Activated CD4-positive, alpha-beta T cell treated with anti-CD3 and anti-CD28 coated beads for 36 hours (primary cell): ENCODE results near the gene CLDN20. TPM values are rescaled to one million over a fixed set of nuclear protein-coding genes. Genes with fewer than 3 reads are reported as not detected.

Experiments used
- ATAC-seq: fragments of 200-7000 bp; cut with Tn5 transposase; one replicate; pipeline ENCODE4 v1.10.0; 2021; ENCODE audit warnings: mild to moderate bottlenecking, moderate library complexity
- CTCF ChIA-PET: fragments of 350-600 bp; sonication (Branson Sonifier 250); formaldehyde crosslinking; loops from one replicate; lab custom pipeline; 2021; ENCODE audit warnings: antibody characterized with exemption; lab: Charles Lee
- POLR2A ChIA-PET: fragments of 350-600 bp; sonication (Branson Sonifier 250); formaldehyde crosslinking; loops from one replicate; lab custom pipeline; 2021; ENCODE audit warnings: antibody characterized with exemption, inconsistent platforms; lab: Charles Lee
- DNase-seq: peaks from one replicate; pipeline ENCODE4 v3.0.0-alpha.2; 2020
- H3K27ac Mint-ChIP-seq: one replicate; pipeline ENCODE4 v1.8.0; 2021; ENCODE audit warnings: mixed read lengths
- H3K27me3 Mint-ChIP-seq: one replicate; pipeline ENCODE4 v1.8.0; 2021; ENCODE audit warnings: mixed read lengths
- H3K36me3 Mint-ChIP-seq: one replicate; pipeline ENCODE4 v1.8.0; 2021; ENCODE audit warnings: low read depth, mixed read lengths
- H3K4me1 Mint-ChIP-seq: one replicate; pipeline ENCODE4 v1.8.0; 2021; ENCODE audit warnings: mixed read lengths
- H3K4me3 Mint-ChIP-seq: one replicate; pipeline ENCODE4 v1.8.0; 2021; ENCODE audit warnings: mild to moderate bottlenecking, moderate library complexity, mixed read lengths
- H3K9me3 Mint-ChIP-seq: one replicate; pipeline ENCODE4 v1.8.0; 2021; ENCODE audit warnings: low read depth, mixed read lengths
- intact Hi-C, 2 experiments: fragments of 100-400 bp; cut with DNase I in 1 of 2; cut with micrococcal nuclease in 1 of 2; formaldehyde crosslinking; loops; one replicate each; pipeline versions ENCODE4 v1.14.2 to v1.15.1; 2022 to 2024; cut with DNase I, micrococcal nuclease
- total RNA-seq, 2 experiments: library from RNA; stranded (reverse); gene quantifications; one replicate each; pipeline ENCODE4 v1.2.3, GENCODE V29; 2021

Gene CLDN20
- total RNA-seq, 2 experiments from 2014 or later: not detected

DNA sequence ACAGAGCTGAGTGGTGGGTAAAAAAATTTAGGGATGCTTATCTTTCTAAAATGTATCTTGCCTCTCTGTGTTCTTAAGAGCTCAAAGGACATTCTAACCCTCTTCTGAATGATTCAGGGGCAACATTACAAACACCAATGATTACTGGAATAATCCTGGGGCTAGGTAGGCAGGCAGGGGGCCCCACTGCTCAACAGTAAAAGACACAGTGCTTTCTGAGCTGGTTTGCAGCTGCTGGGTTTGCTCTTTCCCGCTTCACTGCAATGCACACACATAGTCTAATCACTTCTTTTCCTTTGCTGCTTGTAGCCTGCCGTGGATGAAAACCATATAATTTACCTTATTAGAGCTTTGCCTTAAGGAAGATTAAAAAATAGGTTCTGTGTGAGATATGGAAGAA, 23.9 kb downstream of the CLDN20 start:
- intact Hi-C loops: no loop called here
- H3K27me3 Mint-ChIP-seq: no peaks in the 10 kb centered on the region
- H3K4me3 Mint-ChIP-seq: no peak overlapping the region
- peak overlapping the region; percentile 15 for H3K27ac Mint-ChIP-seq
- ChIA-PET POLR2A (no interaction called here), CTCF (interaction anchor here (0.6 to 1.8 kb wide), 5 partner anchors 9 to 1412 kb away, joined by 3 to 5 read pairs (median 3); no protein-coding TSS in a partner anchor)
- no peak for ATAC-seq
- peaks cover 53% of the 10 kb centered on the region for H3K36me3 Mint-ChIP-seq
- H3K9me3 Mint-ChIP-seq: no peaks in the 10 kb centered on the region
- peaks cover 11% of the 10 kb centered on the region for H3K4me1 Mint-ChIP-seq
- DNase-seq: no peak

DNA sequence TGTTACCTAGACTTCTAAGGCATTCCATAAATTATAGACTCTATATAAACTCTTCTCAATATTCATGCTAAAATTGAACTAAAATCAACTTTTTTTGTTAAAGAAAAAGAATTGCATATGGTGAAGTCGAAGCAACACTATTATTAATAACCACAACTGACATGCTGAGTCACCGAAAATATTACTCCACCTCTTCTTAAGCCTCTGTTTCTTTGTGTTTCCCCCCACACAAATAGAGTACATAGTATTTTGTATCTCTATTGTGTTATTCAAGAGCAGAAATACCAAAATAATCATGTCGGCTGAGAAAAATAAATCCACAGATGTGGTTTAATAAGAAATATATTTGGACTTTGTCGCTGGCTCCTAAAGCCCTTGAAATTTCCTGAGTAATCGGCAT, 26.7 kb downstream of the CLDN20 start:
- DNase-seq (no peak), ATAC-seq (no peak)
- H3K27ac Mint-ChIP-seq: no peak overlapping the region
- POLR2A ChIA-PET: no interaction called here
- CTCF ChIA-PET: interaction anchor here (0.5 kb wide), 1 partner anchor 181 kb away, joined by 3 read pairs; no protein-coding TSS in a partner anchor
- no peak overlapping the region for H3K4me3 Mint-ChIP-seq
- H3K4me1 Mint-ChIP-seq: peaks cover 3% of the 10 kb centered on the region
- intact Hi-C loops: no loop called here
- no peaks in the 10 kb centered on the region for H3K9me3 Mint-ChIP-seq
- no peaks in the 10 kb centered on the region for H3K27me3 Mint-ChIP-seq
- H3K36me3 Mint-ChIP-seq: peaks cover 42% of the 10 kb centered on the region

DNA sequence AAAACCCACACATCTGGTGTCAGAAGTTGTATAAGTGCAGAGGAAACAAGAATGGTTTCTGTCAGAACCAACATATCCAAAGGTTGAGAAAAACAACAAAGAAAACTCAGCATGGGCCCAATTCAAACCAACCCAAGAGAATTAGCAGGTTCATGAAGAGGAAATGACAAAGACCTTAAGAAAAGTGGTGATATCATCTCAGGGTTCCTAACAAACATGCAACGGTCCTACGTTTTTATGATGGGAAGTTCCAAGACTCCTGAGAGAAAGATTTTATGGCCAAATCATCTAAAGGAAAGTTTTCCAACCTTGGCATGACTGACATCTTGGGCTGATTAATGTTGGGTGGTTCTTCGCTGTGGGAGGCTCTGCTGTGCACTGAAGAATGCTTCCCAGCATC, 27.5 kb downstream of the CLDN20 start:
- intact Hi-C loops: no loop called here
- no peak for ATAC-seq

DNA sequence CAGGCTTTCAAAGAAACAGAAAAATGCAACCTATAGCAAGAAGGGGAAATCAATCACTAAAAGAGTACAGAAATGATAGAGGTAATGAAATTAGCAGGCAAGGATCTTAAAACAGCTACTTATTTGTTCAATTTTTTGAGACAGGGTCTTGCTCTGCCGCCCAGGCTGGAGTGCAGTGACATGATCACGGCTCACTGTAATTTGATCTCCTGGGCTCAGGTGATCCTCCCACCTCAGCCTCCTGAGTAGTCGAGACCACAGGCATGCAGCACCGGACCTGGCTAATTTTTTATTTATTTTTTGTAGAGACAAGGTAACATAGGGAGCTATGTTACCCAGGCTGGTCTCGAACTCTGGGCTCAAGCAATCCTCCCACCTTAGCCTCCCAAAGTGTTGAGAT, 28.9 kb downstream of the CLDN20 start:
- Mint-ChIP-seq H3K4me1 (peaks cover 8% of the 10 kb centered on the region), H3K36me3 (peaks cover 53% of the 10 kb centered on the region), H3K27ac (no peak overlapping the region), H3K9me3 (no peaks in the 10 kb centered on the region), H3K4me3 (no peak overlapping the region), H3K27me3 (no peaks in the 10 kb centered on the region)
- ChIA-PET CTCF (no interaction called here), POLR2A (no interaction called here)
- ATAC-seq (no peak), DNase-seq (no peak)
- intact Hi-C loops: no loop called here

More for the DNA sequence above, 27.5 kb downstream of the CLDN20 start:
- DNase-seq: no peak
- H3K4me1 Mint-ChIP-seq: peaks cover 3% of the 10 kb centered on the region
- H3K27me3 Mint-ChIP-seq: no peaks in the 10 kb centered on the region
- no peak overlapping the region for H3K27ac Mint-ChIP-seq
- ChIA-PET CTCF (no interaction called here), POLR2A (no interaction called here)
- H3K4me3 Mint-ChIP-seq: no peak overlapping the region
- no peaks in the 10 kb centered on the region for H3K9me3 Mint-ChIP-seq
- H3K36me3 Mint-ChIP-seq: peaks cover 43% of the 10 kb centered on the region

DNA sequence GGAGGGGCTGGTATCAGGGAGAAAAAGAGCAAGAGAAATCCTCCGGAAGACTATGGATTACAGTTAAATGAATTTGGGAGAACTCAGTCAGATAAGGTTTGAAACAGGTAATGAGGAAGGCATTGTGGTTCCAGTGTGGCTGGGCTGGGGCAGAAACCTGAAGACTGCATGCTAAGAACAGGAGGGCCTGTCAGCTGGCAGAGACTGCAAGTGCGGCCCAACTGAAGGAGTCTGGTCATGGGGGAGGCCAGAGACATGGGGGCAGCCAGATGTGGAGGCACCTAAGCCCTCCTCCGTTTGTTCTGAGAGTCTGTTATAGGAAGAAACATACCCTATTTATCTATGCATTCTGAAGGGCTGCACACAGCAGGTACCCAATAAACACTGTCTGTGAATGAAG, 33.9 kb downstream of the CLDN20 start:
- Mint-ChIP-seq H3K27me3 (no peaks in the 10 kb centered on the region), H3K36me3 (peaks cover 39% of the 10 kb centered on the region), H3K27ac (no peak overlapping the region), H3K9me3 (no peaks in the 10 kb centered on the region), H3K4me3 (no peak overlapping the region), H3K4me1 (peaks cover 4% of the 10 kb centered on the region)
- ChIA-PET POLR2A (no interaction called here), CTCF (no interaction called here)
- intact Hi-C loops: no loop called here
- DNase-seq: no peak
- no peak for ATAC-seq

DNA sequence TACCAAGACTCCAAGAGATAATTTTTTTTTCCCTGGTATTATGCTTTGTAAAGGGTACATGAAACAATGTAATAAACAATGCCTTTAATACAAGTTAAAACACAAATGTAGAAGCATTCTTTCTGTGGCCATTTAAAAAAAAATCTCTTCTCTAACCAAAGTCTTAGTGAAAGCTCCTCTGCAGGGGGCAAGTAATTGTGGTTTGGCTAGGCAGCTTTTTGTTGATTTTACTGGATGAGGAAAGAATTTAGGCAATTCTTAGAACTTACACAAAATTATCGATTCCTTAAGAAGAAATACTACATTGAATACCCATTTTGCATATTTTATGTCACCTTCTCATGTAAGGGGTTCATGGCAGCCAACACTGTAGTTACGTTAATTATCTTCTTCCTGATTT, 38.1 kb downstream of the CLDN20 start:
- no peaks in the 10 kb centered on the region for H3K9me3 Mint-ChIP-seq
- no peak for ATAC-seq
- CTCF ChIA-PET: interaction anchor here (0.8 kb wide), 1 partner anchor 969 kb away, joined by 3 read pairs; no protein-coding TSS in a partner anchor

DNA sequence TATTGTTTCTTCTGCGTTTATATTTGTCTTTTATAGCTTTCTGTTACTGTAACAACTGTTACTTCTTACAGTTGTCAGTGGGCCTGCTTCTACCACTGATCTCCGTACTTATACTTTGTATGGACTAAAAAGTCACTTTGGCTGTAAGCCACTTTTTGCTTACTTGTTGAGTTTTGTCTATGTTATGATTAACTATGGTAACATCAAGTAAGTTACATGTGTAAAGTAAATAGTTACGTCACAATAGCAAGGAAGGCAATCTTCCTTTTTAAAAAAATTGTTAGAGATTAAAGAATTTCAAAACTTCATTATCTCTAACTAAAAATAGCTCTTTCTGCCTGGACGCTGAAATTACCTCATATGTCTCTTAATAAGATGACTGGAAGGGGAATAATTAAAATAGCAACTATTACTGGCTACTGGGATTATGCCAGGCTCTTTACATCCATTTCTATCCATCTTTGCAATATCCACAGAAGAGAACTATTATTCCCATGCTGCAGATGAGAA, 39.6 kb downstream of the CLDN20 start:
- CTCF ChIA-PET: interaction anchor here (0.9 to 1.2 kb wide), 3 partner anchors 9 to 126 kb away, joined by 3 to 4 read pairs (median 3); no protein-coding TSS in a partner anchor
- H3K27ac Mint-ChIP-seq: no peak overlapping the region
- POLR2A ChIA-PET: no interaction called here

More for the DNA sequence above, 38.1 kb downstream of the CLDN20 start:
- H3K36me3 Mint-ChIP-seq: peaks cover 44% of the 10 kb centered on the region
- H3K4me3 Mint-ChIP-seq: no peak overlapping the region
- H3K4me1 Mint-ChIP-seq: peaks cover 8% of the 10 kb centered on the region
- POLR2A ChIA-PET: no interaction called here
- H3K27me3 Mint-ChIP-seq: no peaks in the 10 kb centered on the region
- intact Hi-C loops: no loop called here
- no peak for DNase-seq
- no peak overlapping the region for H3K27ac Mint-ChIP-seq

DNA sequence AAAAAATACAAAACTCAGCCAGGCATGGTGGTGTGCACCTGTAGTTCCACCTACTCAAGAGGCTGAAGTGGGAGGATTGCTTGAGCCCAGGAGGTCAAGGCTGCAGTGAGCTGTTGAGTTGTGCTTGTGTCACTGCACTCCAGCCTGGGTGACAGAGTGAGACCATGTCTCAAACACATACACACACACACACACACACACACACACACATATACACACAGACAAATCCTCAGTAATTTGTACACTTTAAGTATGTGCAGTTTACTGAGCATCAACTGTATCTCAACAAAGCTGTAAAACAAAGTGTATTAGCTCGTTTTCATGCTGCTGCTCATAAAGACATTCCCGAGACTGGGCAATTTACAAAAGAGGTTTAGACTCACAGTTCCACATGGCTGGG, 43.1 kb downstream of the CLDN20 start:
- Mint-ChIP-seq H3K4me3 (no peak overlapping the region), H3K4me1 (peaks cover 31% of the 10 kb centered on the region), H3K36me3 (peaks cover 57% of the 10 kb centered on the region), H3K27me3 (no peaks in the 10 kb centered on the region), H3K9me3 (no peaks in the 10 kb centered on the region), H3K27ac (no peak overlapping the region)
- CTCF ChIA-PET: interaction anchor here (1.9 kb wide), 1 partner anchor 9 kb away, joined by 6 read pairs; no protein-coding TSS in a partner anchor
- POLR2A ChIA-PET: no interaction called here
- no peak for DNase-seq
- peak; percentile 55 for ATAC-seq
- intact Hi-C loops: no loop called here

More for the DNA sequence above, 39.6 kb downstream of the CLDN20 start:
- intact Hi-C loops: no loop called here
- Mint-ChIP-seq H3K4me1 (peaks cover 13% of the 10 kb centered on the region), H3K36me3 (peaks cover 47% of the 10 kb centered on the region), H3K27me3 (no peaks in the 10 kb centered on the region), H3K9me3 (no peaks in the 10 kb centered on the region), H3K4me3 (no peak overlapping the region)
- DNase-seq: no peak
- ATAC-seq: no peak

DNA sequence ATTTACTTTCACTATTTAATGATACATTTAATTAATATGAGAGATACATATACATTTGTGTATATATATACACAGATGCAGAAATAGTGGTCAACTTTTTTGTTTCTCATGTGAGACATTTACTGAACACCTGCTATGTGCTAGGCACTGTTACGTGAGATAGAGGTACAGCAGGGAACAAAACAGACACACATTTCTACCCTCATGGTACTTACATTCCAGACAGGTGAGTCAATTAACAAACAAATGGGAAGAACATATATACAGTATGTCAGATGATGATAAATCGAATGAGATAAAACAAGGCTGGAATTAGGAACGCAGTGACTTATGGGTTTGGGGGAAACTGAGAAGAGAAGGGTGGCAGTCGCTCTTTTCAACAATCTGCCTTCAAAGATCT, 45.3 kb downstream of the CLDN20 start:
- Mint-ChIP-seq H3K27ac (peak overlapping the region; percentile 21), H3K27me3 (no peaks in the 10 kb centered on the region), H3K4me1 (peaks cover 44% of the 10 kb centered on the region), H3K9me3 (no peaks in the 10 kb centered on the region), H3K4me3 (no peak overlapping the region), H3K36me3 (peaks cover 53% of the 10 kb centered on the region)
- ChIA-PET CTCF (no interaction called here), POLR2A (no interaction called here)
- intact Hi-C loops: no loop called here
- DNase-seq (no peak), ATAC-seq (no peak)

DNA sequence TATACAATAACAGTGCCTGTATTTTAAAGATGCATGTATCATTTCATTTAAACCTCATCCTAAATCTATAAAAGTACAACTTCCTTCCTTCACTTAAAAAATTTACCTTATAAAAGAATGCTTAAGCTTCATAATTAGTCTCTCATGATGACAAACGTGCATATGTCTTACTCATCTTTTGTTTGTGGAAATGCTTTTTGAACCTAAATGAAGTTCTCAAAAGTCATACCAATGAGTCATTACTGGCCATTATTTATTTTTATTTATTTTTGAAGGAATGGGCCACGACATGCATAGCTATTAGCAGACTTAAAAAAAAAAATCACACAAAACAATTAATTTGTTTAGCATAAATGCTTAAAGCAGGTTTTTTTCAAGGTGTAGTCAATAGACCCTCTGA, 46.8 kb downstream of the CLDN20 start:
- Mint-ChIP-seq H3K27ac (peak overlapping the region; percentile 29), H3K36me3 (peaks cover 48% of the 10 kb centered on the region), H3K4me1 (peaks cover 48% of the 10 kb centered on the region), H3K27me3 (no peaks in the 10 kb centered on the region), H3K4me3 (no peak overlapping the region), H3K9me3 (no peaks in the 10 kb centered on the region)
- ChIA-PET CTCF (interaction anchor here (1.2 kb wide), 1 partner anchor 133 kb away, joined by 3 read pairs; no protein-coding TSS in a partner anchor), POLR2A (no interaction called here)
- ATAC-seq: no peak
- no peak for DNase-seq
- intact Hi-C loops: loop anchor here (5.0 to 10.0 kb wide), 3 partner anchors 383 to 1474 kb away; no protein-coding TSS in a partner anchor

DNA sequence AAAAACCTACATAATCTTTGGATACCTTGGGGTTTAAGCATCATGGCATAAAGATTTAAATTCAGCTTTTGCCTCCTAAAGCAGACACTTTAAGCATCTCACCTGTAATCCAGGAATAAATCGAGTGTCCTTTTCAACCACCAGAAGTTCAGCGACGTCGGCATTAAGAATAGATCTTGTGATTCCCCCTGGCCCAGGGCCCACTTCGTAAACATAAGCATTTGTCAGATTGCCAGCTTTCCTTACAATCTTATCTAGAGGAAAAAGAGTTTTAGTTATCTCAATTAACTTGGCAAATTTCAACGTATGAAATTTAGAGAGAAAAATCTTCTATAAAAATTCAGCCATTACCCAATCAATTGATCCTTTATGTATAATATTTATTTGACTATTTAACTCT, 47.3 kb downstream of the CLDN20 start:
- no peak overlapping the region for H3K4me3 Mint-ChIP-seq
- H3K36me3 Mint-ChIP-seq: peaks cover 48% of the 10 kb centered on the region
- POLR2A ChIA-PET: no interaction called here
- DNase-seq (no peak), ATAC-seq (no peak)
- CTCF ChIA-PET: interaction anchor here (0.6 to 1.2 kb wide), 2 partner anchors 34 to 134 kb away, joined by 3 read pairs; no protein-coding TSS in a partner anchor
- no peak overlapping the region for H3K27ac Mint-ChIP-seq
- no peaks in the 10 kb centered on the region for H3K9me3 Mint-ChIP-seq
- no peaks in the 10 kb centered on the region for H3K27me3 Mint-ChIP-seq
- intact Hi-C loops: loop anchor here (5.0 to 10.0 kb wide), 3 partner anchors 384 to 1474 kb away; no protein-coding TSS in a partner anchor
- peaks cover 48% of the 10 kb centered on the region for H3K4me1 Mint-ChIP-seq

DNA sequence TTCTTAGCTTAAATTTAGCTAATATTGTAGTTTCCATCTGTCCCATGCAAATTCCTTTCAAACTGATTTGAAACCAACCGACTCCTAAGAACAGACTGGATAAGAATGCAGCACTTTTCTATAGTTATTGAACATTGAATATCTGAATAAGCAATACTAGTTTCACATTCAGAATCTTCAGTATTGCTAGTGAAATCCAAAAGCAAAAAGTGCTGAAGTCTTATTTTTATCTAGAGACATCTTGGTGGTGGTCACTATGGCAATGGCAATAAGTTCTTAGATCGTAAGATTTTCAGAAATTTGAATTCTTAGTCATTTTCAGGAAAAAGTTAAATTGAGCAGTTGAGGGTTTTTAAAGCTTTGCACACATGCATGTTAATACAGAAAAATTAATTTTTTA, 47.8 kb downstream of the CLDN20 start:
- H3K9me3 Mint-ChIP-seq: no peaks in the 10 kb centered on the region
- peaks cover 49% of the 10 kb centered on the region for H3K4me1 Mint-ChIP-seq
- no peaks in the 10 kb centered on the region for H3K27me3 Mint-ChIP-seq
- no peak for DNase-seq
- intact Hi-C loops: loop anchor here (5.0 to 10.0 kb wide), 3 partner anchors 384 to 1473 kb away; no protein-coding TSS in a partner anchor
- H3K4me3 Mint-ChIP-seq: no peak overlapping the region
- CTCF ChIA-PET: interaction anchor here (0.6 to 1.7 kb wide), 3 partner anchors 8 to 140 kb away, joined by 3 to 4 read pairs (median 3); no protein-coding TSS in a partner anchor
- H3K27ac Mint-ChIP-seq: no peak overlapping the region
- POLR2A ChIA-PET: no interaction called here
- peaks cover 43% of the 10 kb centered on the region for H3K36me3 Mint-ChIP-seq
- no peak for ATAC-seq
